GM18870 (cell line): ENCODE measurements around the gene DAD1.

Source experiments
- ATAC-seq: cut with Tn5 transposase; IDR thresholded peaks from one replicate; pipeline ENCODE4 v1.9.1; 2021; ENCODE audit warnings: moderate library complexity; ENCODE audit not compliant: unreplicated experiment

The DAD1 gene

GRCh38 chr14:22539831-22540230 lies 49.2 kb downstream of the DAD1 start:
- no peak for ATAC-seq

- ATAC-seq, result no peak
Observed at GRCh38 chr14:22538671-22539228, 50.3 kb downstream of the DAD1 start.

GRCh38 chr14:22537436-22538310 lies 51.4 kb downstream of the DAD1 start:
- ATAC-seq, result no peak

GRCh38 chr14:22536853-22537338 lies 52.1 kb downstream of the DAD1 start:
- ATAC-seq, result peak; percentile 78

- ATAC-seq, result no peak
Observed at GRCh38 chr14:22535916-22536315, 53.1 kb downstream of the DAD1 start.

GRCh38 chr14:22535126-22535525 lies 53.9 kb downstream of the DAD1 start:
- no peak for ATAC-seq

- ATAC-seq, result no peak
Observed at GRCh38 chr14:22534547-22534946, 54.5 kb downstream of the DAD1 start.

- no peak for ATAC-seq
Observed at GRCh38 chr14:22533739-22534359, 55.2 kb downstream of the DAD1 start.

- ATAC-seq, result no peak
Observed at GRCh38 chr14:22533057-22533704, 55.8 kb downstream of the DAD1 start.

- ATAC-seq, result no peak
Observed at GRCh38 chr14:22532345-22533056, 56.5 kb downstream of the DAD1 start.

GRCh38 chr14:22531451-22532344 lies 57.3 kb downstream of the DAD1 start:
- peak; percentile 75 for ATAC-seq

- ATAC-seq, result no peak
Observed at GRCh38 chr14:22530127-22530526, 58.9 kb downstream of the DAD1 start.

- ATAC-seq, result no peak
Observed at GRCh38 chr14:22526744-22527143, 62.3 kb downstream of the DAD1 start.

GRCh38 chr14:22526218-22526617 lies 62.8 kb downstream of the DAD1 start:
- ATAC-seq, result no peak

- no peak for ATAC-seq
Observed at GRCh38 chr14:22524784-22525161, 64.3 kb downstream of the DAD1 start.

GRCh38 chr14:22524115-22524783 lies 64.8 kb downstream of the DAD1 start:
- ATAC-seq, result no peak

GRCh38 chr14:22523283-22523682 lies 65.7 kb downstream of the DAD1 start:
- no peak for ATAC-seq

- ATAC-seq, result no peak
Observed at GRCh38 chr14:22522466-22522957, 66.5 kb downstream of the DAD1 start.
